ENCODE results near the gene PLXNA4.

PLXNA4 gene

GRCh38 chr7:132102391-132102790 is 473.9 kb downstream of the PLXNA4 start:
- DNase-seq: no peak

- no peak for DNase-seq
Measured at GRCh38 chr7:132100981-132101380, 475.3 kb downstream of the PLXNA4 start.

GRCh38 chr7:132100483-132100882 is 475.8 kb downstream of the PLXNA4 start:
- no peak for DNase-seq

GRCh38 chr7:132099163-132099562 is 477.1 kb downstream of the PLXNA4 start:
- no peak for DNase-seq

- DNase-seq: no peak
Measured at GRCh38 chr7:132098327-132098726, 477.9 kb downstream of the PLXNA4 start.

GRCh38 chr7:132097550-132098134 is 478.6 kb downstream of the PLXNA4 start:
- DNase-seq: no peak

- DNase-seq: no peak
Measured at GRCh38 chr7:132095111-132095765, 481.0 kb downstream of the PLXNA4 start.

- DNase-seq: no peak
Measured at GRCh38 chr7:132092106-132092505, 484.2 kb downstream of the PLXNA4 start.

GRCh38 chr7:132091706-132092105 is 484.6 kb downstream of the PLXNA4 start:
- DNase-seq: no peak

GRCh38 chr7:132090444-132090843 is 485.8 kb downstream of the PLXNA4 start:
- DNase-seq: no peak

- no peak for DNase-seq
Measured at GRCh38 chr7:132089356-132089755, 486.9 kb downstream of the PLXNA4 start.

- DNase-seq: no peak
Measured at GRCh38 chr7:132087421-132087820, 488.8 kb downstream of the PLXNA4 start.

GRCh38 chr7:132084776-132085388 is 491.4 kb downstream of the PLXNA4 start:
- no peak for DNase-seq

- DNase-seq: no peak
Measured at GRCh38 chr7:132083537-132084123, 492.6 kb downstream of the PLXNA4 start.

GRCh38 chr7:132083126-132083525 is 493.1 kb downstream of the PLXNA4 start:
- no peak for DNase-seq

GRCh38 chr7:132082394-132082793 is 493.9 kb downstream of the PLXNA4 start:
- DNase-seq: no peak

- DNase-seq: no peak
Measured at GRCh38 chr7:132081686-132082085, 494.6 kb downstream of the PLXNA4 start.

- no peak for DNase-seq
Measured at GRCh38 chr7:132080967-132081668, 495.2 kb downstream of the PLXNA4 start.

- DNase-seq: no peak
Measured at GRCh38 chr7:132080467-132080866, 495.8 kb downstream of the PLXNA4 start.

- DNase-seq: no peak
Measured at GRCh38 chr7:132078891-132079735, 497.2 kb downstream of the PLXNA4 start.

- no peak for DNase-seq
Measured at GRCh38 chr7:132077971-132078685, 498.1 kb downstream of the PLXNA4 start.

Data from bone marrow (tissue), 2 donors.